ENCODE results near the gene SNCB.

Gene SNCB

GRCh38 chr5:176620333-176620981, 9.9 kb downstream of the SNCB start:
- no peak for DNase-seq

GRCh38 chr5:176619569-176620332, 10.6 kb downstream of the SNCB start:
- no peak for DNase-seq

DNA sequence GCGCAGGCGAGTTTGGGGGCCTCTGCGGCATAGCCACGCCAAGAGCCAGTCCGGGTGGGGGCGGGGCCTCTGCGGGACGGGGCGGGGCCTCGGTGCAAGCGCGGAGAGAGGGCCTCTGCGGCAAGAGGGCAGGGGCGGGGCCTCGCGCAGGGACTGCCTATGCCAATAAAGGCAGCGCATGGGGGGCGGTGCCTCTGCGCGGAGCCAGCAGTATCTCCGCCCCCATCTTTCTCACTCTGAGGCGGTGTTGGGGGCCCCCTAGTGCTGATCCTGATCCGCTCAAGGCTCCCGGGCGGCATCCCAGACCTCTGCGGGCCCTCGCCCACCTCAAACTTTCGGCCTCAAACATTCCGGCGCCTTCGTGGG, 11.1 kb downstream of the SNCB start:
- DNase-seq, result peak; percentile 88

DNA sequence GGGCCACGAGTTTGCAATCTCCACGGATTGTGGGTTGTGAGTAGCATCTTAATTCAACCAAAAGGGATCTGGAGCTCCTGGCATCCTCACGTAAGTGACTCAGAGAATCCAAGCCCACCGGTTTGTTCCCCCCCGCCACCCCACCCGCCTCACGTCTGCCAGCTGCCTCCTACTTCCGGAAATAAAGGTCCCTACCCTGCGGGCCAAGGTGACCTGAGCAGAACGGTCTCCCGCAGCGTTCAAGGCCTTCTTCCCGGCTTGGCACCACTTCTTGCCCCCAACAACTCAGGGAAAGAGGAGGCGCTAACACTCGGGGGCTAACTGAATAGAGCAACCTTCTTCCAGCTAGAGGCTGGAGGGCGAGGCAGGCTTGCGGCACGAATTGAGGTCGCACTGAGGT, 11.6 kb downstream of the SNCB start:
- DNase-seq, result no peak

- DNase-seq, result no peak
Measured at GRCh38 chr5:176616511-176616910, 13.8 kb downstream of the SNCB start.

DNA sequence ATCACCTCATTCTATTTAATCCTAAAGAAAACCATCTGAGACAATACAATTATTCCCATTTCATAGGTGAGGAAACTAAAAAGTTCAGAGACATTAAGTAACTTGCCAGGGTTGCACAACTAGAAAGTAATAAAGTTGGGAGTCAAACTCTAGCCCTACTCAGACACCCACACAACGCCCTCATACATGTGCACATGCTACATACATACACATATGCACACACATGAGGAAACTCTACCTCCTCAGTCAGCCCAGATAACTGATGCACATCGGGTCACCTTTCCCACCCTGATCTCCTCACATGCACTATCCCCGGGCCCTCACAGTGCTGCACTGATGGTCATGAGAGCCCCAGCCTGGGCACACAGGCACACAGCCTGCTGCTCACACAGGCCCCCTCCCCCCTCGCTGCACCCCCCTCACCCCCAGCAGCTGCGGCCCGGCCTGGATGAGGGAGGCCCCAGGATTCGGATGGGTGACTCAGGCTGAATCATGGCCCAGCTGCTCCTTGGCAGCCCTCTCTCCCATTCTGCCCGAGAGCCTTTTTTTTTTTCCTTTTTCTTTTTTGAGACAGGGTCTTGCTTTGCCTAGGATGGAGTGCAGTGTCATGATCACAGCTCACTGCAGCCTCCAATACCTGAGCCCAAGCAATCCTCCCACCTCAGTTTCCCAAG, 15.4 kb downstream of the SNCB start:
- peak; percentile 79 for DNase-seq

DNA sequence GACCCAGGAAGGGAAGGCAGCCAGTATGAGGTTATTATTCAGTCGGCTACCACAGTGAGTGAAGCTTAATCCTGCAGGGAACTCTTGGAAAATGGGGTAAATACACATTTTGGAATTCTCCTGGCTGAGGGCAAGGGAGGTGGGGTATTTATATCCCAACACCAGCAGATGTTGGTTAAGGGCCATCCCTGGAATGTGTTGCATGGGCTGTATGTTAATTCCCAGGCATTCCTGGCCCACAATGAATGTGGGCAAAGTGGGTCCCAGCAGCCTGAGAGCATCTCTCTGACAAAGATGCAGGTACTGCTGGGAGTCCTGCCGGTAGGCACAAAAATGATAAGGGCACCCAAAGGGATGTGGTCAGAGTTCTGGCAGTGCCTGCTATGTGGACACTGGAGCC, 17.5 kb downstream of the SNCB start:
- DNase-seq, result no peak

DNA sequence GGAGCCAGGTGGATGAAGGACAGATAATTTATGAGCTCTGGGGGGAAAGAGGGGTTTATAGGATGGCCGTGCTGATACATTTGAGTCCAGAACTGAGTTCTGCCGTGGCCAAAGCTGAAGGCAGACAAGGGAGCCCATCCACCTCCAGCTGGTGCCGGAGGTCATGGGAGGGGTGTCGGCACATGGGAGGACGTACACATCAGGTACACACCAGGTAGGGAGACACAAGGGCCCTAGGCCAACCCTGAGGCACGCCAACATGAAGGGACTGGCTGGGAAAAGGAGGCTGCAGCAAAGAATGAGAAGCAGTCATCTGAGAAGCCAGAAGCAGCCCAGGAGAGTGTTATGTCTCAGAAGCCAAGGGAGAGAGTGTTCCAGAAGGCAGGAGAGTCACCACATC, 18.3 kb downstream of the SNCB start:
- no peak for DNase-seq

- DNase-seq, result peak; percentile 83
Measured at GRCh38 chr5:176611435-176611834, 18.9 kb downstream of the SNCB start.

DNA sequence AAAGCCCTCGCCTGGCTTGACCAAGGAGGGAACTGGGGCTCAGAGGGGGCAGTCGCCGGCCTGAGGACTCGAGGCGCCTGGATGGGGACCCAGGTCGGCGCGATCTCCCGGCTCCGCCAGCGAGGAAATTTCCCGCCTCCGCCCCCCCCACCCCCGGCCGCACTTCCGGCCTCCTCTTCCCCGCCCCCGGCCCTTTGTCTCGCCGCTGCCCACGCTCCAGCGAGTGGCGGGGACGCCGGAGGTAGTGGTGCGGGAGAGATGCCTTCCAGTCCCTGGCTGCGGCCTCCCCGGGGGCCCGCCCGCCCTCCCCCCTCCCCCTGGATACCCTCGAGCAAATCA, 19.9 kb downstream of the SNCB start:
- no peak for DNase-seq

- DNase-seq, result peak; percentile 46
Measured at GRCh38 chr5:176609724-176610434, 20.5 kb downstream of the SNCB start, which contains the start of gene GPRIN1. TSS of gene GPRIN1 (minus strand) at chr5:176610156. CDS start at chr5:176599834, 10,322 bp downstream.

GRCh38 chr5:176608937-176609723, 21.2 kb downstream of the SNCB start:
- DNase-seq, result no peak

DNA sequence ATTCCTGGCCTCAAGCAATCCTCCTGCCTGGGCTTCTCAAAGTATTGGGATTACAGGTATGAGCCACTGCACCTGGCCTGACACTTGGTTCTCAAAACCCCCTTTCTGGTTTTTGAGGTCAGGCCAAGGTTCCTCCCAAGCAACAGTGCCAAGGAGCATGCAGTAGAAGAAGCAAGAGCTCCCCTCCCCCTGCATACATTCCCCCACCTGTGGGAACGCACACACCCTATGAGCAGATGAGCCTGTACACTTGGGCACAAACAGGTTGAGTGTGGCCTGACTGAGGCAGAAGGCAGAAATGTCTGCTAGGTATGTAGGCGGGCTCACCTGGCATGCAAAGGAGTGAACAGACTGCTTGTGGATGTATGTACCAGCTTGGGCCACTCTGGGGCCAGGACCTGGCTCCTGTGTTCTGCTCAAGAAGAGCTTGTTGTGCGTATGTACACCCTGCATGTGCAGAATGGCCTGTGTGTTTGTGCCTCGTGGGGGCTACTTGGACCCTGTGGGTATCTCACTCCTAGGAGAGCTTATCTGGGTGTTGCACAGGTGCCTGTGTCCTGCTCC, 22.1 kb downstream of the SNCB start:
- DNase-seq, result no peak

DNA sequence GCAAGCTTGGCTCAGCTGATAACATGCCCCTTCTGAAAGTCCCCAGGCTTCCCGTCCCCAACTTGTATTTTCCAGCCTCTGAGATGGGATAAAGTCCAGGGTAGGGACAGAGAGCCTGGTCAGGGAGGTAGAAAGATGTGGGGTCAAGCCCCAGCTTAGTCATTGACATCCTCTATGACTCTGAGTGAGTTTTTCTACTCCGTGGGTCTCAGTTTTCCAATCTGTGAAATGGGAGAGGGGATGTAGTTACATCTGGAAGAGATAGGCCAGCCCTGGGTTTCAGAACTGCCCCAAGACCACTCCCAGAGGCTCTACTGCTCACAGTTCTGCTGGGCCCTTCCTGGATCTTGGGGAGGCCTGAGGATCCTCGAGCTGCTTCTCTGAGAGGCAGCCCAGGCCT, 23.5 kb downstream of the SNCB start:
- DNase-seq, result no peak

DNA sequence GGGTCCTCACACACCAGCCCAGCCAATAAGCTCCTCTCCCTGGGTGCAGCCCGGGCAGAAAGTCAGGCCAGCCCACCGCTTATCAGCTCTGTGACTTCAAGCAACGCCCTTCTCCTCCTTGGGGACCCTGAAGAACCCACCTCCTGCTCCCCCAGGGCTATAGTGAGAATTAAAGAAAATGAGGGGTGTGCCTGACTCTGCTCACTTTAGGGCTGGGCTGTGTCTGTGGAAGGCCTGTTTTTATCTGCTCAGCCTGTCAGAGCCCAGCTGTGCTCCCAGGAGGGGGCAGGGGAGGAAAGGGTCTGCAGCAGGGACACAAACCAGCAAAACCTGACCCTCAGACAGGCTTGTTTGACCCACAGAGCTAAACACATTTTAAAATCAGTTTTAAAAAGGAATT, 24.3 kb downstream of the SNCB start:
- DNase-seq, result no peak

- DNase-seq, result no peak
Measured at GRCh38 chr5:176603091-176603490, 27.2 kb downstream of the SNCB start.

- DNase-seq, result no peak
Measured at GRCh38 chr5:176601901-176602482, 28.3 kb downstream of the SNCB start.

- peak; percentile 49 for DNase-seq
Measured at GRCh38 chr5:176599749-176600430, 30.4 kb downstream of the SNCB start.

- no peak for DNase-seq
Measured at GRCh38 chr5:176597417-176598389, 32.6 kb downstream of the SNCB start.
